ENCODE data around the gene MARCHF2.

The MARCHF2 gene

DNA sequence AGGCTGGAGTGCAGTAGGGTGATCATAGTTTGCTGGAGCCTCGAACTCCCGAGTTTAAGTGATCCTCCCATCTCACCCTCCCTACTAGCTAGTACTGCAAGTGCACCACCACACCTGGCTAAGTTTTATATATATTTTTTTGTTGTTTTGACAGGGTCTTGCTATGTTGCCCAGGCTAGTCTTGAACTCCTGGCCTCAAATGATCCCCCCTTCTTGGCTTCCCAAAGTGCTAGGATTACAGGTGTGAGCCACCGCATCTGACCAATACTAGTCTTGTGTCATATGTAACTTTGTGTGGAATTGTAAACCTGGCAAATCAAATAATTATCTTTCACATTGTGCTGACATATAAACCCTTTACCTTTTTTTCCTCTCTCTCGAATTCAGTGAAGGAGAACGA, 41.9 kb downstream of the MARCHF2 start:
- no peak for DNase-seq

DNA sequence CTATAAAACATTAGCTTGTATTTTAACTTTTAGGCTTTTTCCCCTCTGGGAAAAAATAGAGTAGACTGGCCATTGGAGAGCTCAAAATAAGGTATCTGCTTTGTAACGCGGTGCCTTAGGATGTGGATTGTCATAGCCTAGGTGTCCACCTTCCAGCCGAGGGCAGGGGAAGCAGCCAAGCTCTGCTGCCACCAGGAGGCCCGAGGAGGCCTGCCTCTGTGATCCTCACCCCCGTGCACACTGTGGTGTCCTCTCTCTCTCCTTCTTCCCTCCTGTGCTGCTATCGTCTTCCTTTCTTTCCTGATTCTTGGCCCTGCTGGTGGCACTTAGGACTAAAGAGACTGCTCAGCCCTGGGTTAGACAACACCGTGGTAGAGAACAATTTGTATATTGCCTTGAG, 43.0 kb downstream of the MARCHF2 start:
- DNase-seq = no peak

DNA sequence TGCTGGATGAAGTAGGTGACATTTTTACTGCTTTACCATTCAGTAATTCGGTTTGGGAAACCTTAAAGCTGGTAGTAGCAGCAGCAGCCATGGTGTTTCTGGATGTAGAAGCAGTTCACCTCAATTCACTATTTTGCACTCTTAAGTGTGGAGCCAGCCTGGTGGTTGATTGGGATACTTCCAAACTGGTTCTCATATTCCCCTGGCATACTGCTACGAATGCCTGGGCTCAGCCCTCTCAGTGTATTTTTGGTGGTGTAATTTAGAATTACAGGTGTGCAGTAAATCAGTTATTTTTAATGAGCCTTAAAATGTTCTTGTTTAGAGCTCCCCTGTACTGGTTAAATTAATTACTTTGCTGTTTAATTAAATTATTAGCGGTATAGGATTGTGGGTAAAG, 44.1 kb downstream of the MARCHF2 start:
- DNase-seq = no peak

DNA sequence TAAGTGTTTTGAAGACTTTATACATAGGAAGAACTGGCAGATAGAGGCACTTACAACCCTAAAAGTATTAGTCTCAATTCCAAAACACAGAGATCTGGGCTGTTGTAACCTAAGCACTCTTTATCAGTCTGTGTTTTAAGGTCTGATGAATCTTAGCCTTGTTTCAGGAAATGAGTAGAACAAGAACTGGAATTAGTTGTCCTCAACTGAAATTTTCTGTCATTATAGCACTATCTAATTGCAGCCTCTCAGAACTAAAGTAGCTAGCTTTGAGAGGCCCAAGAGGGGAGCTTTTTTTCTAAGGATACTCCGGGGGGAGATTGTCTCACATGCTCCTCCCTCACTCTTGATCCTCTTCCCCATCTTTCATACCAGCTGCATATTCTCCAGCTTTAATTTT, 44.7 kb downstream of the MARCHF2 start:
- no peak for DNase-seq

DNA sequence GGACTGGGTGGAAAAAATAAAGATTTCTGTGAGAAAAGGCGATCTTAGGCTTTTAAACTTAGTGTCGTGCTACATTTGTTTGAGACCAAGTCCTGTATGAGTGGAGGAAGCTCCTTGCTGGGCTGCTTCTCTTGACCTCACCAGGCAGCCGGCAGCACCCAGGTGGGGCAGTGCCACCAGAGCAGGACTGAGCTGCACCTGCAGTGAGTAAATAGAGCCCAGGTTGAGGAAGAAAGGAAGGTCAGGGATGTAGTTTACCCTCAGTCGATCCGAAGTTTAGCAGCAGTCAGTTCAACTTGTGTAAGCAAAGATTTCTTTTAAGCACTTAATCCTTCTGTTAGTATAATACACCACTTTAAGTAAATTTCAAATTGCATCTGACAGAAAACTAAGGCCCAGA, 45.3 kb downstream of the MARCHF2 start:
- DNase-seq = no peak

DNA sequence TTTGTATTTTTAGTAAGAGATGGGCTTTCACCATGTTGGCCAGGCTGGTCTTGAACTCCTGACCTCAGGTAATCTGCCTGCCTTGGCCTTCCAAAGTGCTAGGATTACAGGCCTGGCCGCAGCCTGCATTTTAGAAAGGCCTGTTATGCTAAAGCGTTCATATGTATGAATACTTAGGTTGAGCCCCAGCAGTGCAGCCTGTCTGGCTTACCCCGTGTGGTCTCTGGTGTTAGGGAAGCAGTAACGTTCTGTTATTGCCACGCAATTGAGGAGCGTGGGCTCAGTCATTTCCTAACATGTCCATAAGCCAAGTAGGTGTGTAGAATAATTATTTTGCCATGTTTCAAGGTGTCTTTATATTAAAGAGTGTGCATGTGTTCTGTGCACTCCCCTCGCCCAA, 46.0 kb downstream of the MARCHF2 start:
- no peak for DNase-seq

DNA sequence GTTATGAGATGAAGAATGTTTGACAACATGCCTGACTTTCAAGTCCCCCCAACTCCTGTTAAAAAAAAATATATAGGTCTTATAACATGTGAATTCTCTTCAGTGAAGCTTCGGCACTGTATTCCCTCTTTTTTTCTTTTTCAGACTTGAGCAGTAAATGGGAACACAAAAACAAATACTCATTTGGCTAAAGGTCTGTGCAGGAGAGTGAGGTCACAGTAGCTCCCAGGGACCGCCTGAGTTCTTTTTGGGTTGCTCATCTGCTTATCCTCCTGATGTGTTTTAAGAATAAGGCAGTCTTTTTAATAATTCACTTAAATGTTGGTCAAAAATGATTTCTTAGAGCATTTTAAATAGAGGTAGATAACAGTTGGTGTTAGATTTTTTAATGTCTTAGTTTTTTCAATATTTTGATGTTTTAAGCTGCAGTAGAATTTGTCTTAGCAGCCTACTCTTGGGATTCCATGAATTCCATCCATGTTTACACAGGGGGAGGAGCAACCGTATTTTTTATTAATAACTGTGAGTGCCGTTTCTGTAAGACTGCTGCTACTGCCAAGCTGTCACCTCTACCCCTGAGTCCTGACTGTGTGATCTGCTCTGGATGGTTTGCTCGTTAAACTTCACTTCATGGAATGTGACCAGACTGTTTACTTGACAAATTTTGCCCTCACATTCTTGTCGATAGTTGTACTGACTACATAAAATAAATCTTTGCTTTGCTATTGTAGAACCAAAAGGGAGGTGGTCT, 46.6 kb downstream of the MARCHF2 start:
- DNase-seq = peak; percentile 69

DNA sequence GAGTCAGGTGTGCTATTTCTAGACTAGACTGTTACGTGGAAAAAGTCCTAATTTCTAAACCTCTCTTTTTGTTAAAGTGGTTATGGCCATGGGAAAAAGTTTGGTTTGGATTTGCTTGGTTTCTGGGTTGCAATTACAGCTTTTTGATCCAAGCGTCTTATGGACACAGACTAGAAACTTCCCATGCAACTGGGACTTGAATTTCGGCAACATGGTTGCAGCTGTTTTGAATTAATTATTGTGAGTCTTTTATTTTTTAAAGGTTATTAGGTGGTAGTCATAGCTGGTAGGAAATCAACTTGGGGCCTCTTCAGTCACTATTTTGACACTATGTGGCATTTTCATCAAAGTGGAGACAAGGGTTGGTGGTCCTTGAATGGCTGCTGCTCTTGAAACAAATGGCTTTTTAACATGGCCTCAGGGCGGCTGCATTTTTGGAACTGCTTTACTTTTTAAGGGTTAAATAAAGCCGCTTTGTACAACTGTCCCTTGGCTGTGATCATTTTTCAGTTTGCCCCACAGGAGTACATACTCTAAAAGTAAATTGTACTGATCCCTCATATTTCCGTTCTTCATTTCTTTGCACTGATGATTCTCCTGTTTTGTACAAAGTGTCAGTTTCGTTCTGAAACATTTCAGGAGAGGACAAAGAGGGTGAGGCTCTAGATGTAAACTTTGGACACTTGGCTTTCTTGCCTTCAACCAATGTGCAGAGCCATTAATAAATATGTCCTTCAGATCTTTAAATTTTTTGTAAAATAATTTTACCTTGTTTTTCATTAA, 47.6 kb downstream of the MARCHF2 start:
- peak; percentile 27 for DNase-seq

DNA sequence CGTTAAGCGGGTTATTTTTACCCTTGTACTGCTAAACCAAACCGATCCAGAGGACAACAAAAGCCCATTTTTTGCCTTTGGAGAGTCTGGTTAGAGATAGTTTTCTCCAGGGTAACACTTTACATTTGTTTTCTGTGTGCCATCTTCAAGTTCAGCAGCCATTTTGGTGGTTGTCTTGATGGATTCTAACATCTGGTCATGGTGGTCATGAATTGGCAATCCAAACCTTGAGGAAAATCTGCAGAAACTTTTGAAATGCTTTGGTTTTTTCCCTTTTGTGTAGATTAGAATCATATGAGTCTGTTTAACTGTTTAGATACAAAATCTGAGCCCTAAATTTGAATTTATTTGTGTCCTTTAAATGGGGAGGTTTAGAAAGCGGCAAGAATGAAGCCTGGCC, 48.3 kb downstream of the MARCHF2 start:
- no peak for DNase-seq

DNA sequence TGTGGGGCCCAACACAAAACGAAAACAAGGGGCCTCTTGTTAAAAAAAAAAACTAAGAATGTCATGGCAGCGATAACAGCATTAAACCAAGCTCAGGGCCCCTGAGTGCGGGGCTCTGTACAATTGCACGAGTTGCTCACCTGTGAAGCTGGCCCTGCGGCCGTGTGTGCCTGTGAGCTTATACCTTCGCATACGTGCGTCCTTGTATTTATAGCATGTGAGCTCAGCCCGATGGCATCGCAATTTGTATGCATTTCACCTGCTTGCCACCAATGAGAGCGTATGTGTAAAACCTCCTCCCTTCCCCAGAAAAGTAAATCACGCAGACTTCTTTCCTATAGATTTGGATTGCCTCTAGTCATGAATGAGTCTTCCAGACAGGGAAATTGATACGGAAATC, 48.8 kb downstream of the MARCHF2 start:
- no peak for DNase-seq

DNA sequence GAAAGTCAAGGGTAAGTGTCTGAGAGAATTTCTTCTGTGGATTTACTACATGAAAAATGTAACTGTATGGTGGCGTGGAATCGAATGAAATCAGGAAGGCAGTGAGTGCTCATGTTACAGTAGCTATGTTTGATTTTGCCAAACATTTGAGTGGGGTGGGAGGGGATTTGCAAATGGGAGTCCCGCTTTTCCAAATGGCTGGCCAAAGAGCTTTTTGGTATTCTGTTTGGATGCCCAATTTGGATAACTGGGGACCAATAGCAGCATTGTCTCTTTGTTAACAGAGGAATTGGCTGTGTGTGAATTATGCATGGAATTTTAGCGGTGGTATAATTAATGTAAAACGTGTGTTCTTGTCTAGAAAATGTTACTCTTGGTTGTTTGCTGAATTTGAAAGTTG, 49.5 kb downstream of the MARCHF2 start:
- no peak for DNase-seq

DNA sequence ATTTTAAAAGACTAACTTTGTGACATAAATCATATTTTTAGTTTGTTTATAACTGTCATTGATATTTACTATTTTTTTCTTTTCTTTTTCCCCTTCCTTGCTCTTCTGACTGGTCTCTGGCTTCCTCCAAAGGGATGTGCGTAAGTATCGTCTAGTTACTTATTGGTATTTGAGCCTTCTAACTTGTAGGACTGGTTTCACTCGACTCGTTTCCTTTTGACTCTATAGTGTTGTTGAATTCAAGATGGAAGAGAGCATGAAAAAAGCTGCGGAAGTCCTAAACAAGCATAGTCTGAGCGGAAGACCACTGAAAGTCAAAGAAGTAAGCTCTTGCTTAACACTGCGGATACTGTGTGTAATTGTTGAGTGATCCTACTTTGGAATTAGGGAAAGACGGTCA, 50.3 kb downstream of the MARCHF2 start:
- DNase-seq = no peak

DNA sequence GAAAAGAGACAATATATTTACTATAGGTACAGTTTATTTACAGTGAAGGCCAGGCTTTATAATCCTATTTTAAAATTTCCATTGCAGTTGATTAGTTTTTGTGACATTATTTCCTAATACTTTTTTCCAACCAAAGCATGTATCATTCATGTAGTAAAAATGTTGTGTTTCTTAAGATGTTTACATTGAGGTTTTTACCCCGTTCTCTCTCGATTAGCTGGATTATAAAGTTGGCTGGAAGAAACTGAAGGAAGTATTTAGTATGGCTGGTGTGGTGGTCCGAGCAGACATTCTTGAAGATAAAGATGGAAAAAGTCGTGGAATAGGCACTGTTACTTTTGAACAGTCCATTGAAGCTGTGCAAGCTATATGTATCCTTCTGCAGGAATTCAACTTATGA, 52.9 kb downstream of the MARCHF2 start:
- peak; percentile 25 for DNase-seq

DNA sequence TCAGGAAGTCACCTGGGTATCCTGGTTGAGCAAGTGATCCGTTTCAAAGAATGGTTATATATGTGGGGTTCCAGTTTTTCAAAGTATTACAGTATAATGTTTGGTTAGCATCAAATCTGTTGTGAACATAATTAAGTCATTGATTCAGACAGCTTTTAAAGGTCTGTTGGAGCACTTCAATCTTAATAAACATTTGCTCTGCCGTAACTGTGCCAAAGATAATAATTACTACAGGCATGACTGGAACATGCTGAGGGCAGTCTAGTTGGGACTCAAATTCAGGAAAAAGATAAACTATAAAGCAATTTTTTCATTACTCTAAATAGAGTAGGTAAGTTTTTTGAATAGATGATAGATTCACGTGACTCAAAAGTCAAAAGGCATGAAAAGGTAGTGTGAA, 55.0 kb downstream of the MARCHF2 start:
- no peak for DNase-seq

DNA sequence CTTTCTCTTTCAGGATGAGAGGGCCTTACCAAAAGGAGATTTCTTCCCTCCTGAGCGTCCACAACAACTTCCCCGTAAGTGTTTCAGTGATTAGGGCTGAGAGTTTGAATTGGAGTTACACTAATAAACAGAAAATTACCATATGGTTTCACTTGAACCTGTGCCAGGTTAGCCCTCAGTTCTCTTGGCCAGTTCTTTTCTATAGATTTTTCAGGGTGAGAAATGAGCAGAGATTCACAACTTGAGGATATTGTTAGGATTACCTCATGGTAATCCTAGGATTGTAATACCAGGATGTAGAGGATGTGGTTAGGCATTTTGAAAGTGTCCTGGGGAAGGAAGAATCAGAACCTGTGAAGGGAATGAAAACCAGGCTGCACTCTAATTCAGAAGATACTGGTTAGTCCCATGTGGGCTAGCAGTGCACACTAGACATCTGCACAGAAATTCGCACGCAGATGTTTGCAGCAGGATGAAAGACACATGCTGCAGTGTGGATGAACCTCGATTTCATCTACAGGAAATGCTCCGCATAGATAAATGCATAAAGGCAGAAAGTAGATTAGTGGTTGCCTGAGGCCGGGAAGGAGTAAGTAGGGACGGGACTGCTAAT, 55.8 kb downstream of the MARCHF2 start:
- DNase-seq = peak; percentile 54

DNA sequence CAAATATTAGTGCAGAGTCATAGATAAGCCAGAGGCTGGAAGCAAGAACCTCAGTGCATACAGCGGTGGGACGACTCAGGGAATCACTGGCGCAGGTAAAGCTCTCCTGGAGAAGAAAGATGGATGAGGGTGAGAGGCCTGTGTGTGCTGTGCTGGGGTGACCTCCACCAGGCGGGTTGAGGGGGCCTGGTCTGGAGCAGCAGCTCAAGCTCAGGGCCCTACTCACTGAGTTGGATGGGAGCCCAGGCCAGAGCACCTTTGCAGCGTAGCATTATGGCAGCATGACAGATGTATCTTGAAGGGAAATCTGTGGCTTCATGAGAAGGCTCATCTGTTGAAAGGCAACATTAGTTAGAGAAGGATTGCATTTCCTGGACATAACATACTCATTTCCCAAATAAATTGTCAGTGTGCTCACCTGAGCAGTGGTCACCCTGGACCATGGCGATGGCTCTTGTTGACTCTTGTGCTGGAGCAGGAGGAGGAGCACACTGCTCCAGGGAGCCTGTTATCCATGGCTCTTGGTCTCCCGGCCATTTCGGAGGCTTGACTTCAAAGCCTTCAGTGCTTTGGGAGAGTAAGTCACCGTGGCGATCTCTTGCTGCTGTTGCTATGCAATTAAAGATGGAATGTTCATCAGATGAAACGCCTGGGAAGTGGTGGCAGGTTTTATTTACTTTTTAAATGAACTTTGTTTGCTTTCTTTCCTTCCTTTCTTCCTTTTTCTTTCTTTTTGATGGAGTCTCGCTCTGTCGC, 56.7 kb downstream of the MARCHF2 start:
- no peak for DNase-seq

DNA sequence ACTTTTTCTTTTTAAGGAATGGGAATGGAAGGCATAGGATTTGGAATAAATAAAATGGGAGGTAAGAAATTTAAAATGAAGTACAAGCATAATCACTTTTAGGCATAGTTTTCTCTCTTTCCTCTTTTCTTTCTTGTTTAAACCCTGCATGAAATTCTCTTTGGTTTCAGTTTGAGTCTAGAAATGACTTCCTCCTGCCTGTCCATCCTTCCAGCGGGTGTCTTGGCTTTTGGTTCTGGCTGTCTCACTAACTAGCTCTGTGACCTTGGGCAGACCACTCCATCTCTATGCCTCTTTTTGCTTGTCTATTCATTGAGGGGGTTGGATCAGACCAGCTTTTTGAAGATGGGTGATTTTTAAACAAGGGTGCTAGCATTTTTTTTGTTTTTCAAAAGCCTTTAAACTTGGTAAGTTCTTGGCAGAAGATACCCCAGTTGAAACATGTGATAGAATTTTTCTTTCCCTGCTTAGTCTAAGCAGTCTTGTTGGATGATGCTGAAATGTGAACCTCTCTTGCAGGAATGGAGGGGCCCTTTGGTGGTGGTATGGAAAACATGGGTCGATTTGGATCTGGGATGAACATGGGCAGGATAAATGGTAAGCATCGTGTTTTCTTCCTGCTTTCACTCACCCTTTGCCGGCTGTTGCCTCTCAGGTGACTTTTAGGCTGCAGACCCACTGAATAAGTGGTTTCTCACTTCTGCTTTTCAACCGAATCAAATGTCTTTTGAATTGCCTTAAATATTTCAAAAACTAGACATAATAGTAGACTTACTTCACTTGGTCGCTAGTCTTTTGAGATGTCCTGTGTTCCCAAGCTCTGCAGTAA, 60.8 kb downstream of the MARCHF2 start:
- DNase-seq = no peak

DNA sequence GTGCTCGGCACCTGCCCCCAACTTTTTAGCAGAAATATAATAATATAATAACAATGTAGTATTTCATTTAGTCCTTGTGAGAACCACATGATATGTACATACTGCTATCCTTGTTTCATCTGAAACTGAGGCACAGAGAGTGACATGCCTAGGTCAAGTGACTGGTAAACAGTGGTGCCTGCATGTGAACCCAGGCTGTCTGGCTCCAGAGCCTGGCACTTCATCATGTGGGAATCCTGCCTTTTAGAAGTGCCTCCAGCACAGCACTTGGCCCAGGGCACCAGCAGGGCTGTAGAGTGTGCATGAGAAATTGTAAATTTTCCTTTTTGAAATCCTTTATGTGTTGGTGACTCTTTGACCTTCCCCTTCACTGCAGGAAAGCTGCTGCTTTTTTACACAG, 61.9 kb downstream of the MARCHF2 start:
- DNase-seq = no peak

DNA sequence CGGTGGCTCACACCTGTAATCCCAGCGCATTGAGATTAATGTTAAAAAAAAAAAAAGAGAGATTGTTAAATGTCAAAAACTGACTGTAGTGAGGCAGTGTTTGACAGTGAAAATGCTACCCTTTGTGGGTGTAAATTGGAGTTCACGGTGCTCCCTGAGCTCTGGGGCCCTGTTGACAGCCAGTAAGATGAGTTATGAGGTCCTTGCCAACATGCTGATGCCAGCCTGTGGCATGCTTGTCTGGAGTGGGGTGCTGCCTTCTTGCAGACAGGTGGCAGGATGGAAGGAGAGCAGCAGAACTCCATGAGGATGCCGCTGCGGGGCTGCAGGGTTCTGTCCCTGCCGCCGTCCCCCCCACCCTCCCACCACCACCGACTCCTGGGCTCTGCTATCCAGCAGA, 63.4 kb downstream of the MARCHF2 start:
- DNase-seq = no peak

DNA sequence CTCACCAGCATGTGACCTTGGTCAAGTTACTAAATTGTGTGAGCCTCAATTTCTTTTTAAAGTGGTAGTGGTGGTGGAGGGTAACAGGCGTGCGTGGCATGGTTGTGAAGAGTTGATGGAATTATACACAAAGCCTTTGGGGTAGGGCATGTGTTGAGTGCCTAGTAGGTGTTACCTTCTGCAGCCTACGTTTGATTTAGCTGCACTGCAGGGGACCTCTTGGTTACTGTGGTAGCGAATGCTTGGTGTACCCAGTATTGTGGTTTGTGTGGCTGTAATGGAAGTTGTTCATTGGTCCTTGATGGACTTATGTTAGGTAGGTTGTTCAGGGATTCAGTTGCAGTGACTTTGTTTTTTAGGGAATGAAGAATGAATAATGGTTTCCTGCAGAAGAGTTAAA, 64.8 kb downstream of the MARCHF2 start:
- no peak for DNase-seq

DNA sequence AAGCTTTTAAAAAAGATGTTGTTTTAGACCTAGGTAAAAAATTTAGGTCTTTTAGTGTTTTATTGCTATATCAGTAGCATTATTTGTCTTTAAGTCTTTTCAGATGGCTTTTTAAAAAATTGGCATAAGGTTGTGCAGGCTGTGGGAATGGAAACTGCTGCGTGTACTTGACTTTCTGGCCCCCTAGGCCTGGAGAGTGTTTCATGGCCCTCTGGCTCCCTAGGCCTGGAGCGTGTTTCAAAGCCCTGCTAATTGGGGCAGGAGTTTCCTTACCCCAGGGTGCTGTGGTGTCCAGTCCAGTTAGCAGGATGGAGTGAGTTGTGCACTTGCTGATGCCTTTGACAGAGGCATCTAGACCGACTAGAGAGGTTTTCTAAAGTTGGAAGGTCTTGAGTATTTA, 65.5 kb downstream of the MARCHF2 start:
- DNase-seq = no peak

DNA sequence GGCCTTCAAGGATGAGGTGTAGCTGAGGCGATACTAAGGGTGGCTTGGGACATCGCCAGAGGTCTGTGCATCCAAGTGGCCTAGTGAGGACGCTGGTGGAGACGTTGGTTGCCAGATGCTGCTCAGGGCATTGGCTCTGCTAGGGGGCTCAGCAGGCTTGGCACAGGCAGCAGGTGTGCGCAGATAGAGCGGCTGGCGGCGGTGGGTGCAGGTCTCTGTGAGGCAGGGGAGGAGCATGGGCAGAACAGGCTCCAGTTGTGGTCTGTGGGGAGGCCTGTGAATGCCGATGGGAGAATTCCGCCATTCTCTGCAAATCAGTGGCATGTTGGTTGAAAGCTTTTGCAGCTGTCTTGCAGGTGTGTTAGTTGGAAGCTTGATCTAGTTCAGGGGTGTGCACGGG, 68.1 kb downstream of the MARCHF2 start:
- DNase-seq = no peak

DNA sequence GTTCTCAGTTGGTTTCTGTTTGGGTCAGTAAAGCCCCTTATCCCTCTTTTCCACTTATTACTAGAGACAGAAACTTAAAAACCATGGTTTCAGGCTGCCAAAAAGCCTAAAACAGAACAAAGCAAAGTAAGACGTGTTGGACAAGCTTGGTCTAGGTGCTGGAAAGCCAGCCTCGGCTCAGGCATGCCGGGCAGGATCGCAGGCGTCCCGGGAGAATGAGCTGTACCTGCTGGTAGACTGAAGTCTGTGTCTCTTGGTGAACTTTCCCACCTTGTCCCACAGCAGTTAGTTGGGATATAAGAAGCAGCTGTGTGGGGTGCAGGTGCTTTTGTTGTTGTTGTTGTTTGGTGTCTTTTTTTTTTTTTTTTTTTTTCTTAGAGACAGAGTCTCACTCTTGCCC, 68.5 kb downstream of the MARCHF2 start:
- no peak for DNase-seq

All from fibroblast of skin of right biceps (primary cell).